ENCODE measurements around the gene FHIT.

Gene FHIT

DNA sequence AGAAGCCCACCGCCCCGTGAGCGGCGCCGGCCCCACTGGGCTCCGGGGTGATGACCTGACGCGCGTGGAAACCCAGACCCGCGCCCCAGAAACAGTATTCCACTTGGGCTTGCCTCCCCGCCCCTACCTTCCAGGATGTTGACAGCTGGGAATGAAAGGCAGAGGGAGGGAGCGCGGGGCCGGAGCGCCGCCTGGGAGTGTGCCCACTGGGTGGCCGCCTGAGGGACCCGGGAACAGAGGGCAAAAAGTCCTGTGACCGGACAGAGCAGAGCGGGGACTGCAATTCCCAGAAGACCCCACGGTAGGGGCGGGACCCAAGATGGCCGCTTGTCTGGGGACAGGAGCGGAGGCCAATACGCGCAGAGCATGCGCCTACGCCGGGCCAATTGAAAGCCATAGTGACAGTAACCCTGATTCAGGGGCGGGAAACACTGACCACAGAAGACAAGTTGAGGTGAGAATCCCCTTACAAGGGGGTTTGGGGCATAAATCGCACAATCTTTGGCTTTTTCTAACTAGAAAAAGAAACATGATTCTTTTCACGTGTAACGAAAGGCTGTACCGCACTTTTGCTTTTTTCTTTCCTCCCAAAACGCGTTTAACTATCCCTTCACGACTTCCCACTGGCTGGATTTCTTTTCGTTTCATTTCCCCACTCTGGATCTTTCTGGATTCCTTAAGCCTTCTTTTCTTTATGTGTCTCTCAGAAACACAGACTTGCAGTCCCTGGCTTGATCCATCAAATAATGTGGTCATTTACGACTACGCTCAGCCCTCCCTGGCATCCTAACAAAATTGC lies at the start of gene FHIT:
Gene FHIT (minus strand): TSS at position 279 of the 799 bp plus-strand sequence.
- H3K9ac ChIP-seq (ENCODE audit: low read length): peak within 1 kb of the TSS; percentile 60
- peaks cover 3% of the 10 kb centered on the region for H3K4me1 ChIP-seq (ENCODE audit: control insufficient read depth, insufficient read depth, low read length)

GRCh38 chr3:61300786-61301185 lies 49.5 kb upstream of the FHIT start:
- H3K27ac ChIP-seq (ENCODE audit: low read depth, low read length): no peak overlapping the region
- H3K9ac ChIP-seq (ENCODE audit: low read length): no peak overlapping the region
- no peaks in the 10 kb centered on the region for H3K27me3 ChIP-seq (ENCODE audit: control insufficient read depth, insufficient read depth, low read length)
- no peaks in the 10 kb centered on the region for H3K36me3 ChIP-seq (ENCODE audit: control insufficient read depth, insufficient read depth, low read length)
- H3K4me1 ChIP-seq (ENCODE audit: control insufficient read depth, insufficient read depth, low read length): peaks cover 8% of the 10 kb centered on the region
- no peak overlapping the region for H3K4me3 ChIP-seq (ENCODE audit: low read length)

More for the DNA sequence above, at the start of gene FHIT:
- Histone ChIP-seq H3K36me3 (ENCODE audit: control insufficient read depth, insufficient read depth, low read length) (no peaks in the 10 kb centered on the region), H3K27me3 (ENCODE audit: control insufficient read depth, insufficient read depth, low read length) (no peaks in the 10 kb centered on the region), H3K4me3 (ENCODE audit: low read length) (peak within 1 kb of the TSS; percentile 96), H3K27ac (ENCODE audit: low read depth, low read length) (peak within 1 kb of the TSS; percentile 73)

GRCh38 chr3:61300006-61300380 lies 48.7 kb upstream of the FHIT start:
- H3K4me3 ChIP-seq (ENCODE audit: low read length): no peak overlapping the region
- H3K36me3 ChIP-seq (ENCODE audit: control insufficient read depth, insufficient read depth, low read length): no peaks in the 10 kb centered on the region
- peaks cover 8% of the 10 kb centered on the region for H3K4me1 ChIP-seq (ENCODE audit: control insufficient read depth, insufficient read depth, low read length)
- no peak overlapping the region for H3K27ac ChIP-seq (ENCODE audit: low read depth, low read length)
- H3K9ac ChIP-seq (ENCODE audit: low read length): no peak overlapping the region
- no peaks in the 10 kb centered on the region for H3K27me3 ChIP-seq (ENCODE audit: control insufficient read depth, insufficient read depth, low read length)

DNA sequence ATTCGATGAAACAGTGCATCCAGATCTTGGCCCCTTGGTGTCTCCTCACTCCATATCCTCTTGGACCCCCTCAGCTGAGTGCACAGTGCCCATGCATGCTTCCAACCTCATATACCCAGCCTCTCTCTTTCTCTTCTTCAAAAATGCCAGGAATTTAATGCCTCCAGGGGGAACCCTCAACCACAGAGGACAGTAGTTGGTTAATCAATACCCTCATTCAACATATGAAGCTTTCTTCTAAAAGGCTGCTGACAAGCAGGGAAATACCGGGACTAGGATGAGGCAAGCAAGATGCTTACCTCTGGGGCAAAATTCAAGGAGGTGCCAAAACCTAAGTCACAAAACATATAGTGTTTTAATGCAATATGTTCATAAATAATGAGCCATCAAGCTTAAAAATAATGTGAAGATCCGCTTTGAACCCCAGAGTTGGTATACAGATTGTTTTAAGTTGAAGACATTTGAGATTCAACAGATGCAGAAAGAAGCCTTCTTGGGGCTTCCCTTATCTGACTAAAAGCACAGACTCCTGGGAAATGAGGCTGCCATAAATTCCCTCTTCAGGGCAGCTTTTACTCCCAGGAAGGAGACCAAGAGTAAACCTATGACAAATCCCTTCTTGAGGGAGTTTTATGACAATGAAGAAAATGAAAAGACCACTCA lies 48.2 kb upstream of the FHIT start:
- H3K9ac ChIP-seq (ENCODE audit: low read length): no peak overlapping the region
- H3K4me3 ChIP-seq (ENCODE audit: low read length): no peak overlapping the region
- no peaks in the 10 kb centered on the region for H3K36me3 ChIP-seq (ENCODE audit: control insufficient read depth, insufficient read depth, low read length)
- no peak overlapping the region for H3K27ac ChIP-seq (ENCODE audit: low read depth, low read length)
- peaks cover 8% of the 10 kb centered on the region for H3K4me1 ChIP-seq (ENCODE audit: control insufficient read depth, insufficient read depth, low read length)
- H3K27me3 ChIP-seq (ENCODE audit: control insufficient read depth, insufficient read depth, low read length): no peaks in the 10 kb centered on the region

GRCh38 chr3:61297821-61298220 lies 46.6 kb upstream of the FHIT start:
- Histone ChIP-seq H3K27ac (ENCODE audit: low read depth, low read length) (no peak overlapping the region), H3K27me3 (ENCODE audit: control insufficient read depth, insufficient read depth, low read length) (no peaks in the 10 kb centered on the region), H3K4me3 (ENCODE audit: low read length) (no peak overlapping the region), H3K4me1 (ENCODE audit: control insufficient read depth, insufficient read depth, low read length) (peaks cover 8% of the 10 kb centered on the region), H3K36me3 (ENCODE audit: control insufficient read depth, insufficient read depth, low read length) (no peaks in the 10 kb centered on the region), H3K9ac (ENCODE audit: low read length) (no peak overlapping the region)

DNA sequence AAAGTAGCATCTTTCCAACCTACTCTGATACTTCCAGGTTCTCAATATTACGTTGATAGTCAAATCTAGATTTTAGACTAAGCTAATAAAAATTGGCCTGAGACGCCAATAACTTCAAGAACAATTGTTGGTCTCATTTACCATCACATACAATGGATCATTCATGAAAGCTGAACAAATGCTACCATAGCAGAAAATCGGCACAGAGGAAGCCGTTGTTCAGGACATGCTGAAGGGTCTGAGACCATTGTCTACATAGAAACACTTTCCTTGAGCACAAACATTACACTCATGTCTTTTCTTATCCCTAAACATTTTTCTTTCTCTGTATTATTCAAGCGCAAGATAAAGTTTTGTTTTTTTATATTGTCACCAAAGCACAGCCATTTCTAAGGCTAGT lies 37.2 kb upstream of the FHIT start:
- H3K27ac ChIP-seq (ENCODE audit: low read depth, low read length): no peak overlapping the region
- H3K27me3 ChIP-seq (ENCODE audit: control insufficient read depth, insufficient read depth, low read length): no peaks in the 10 kb centered on the region
- H3K36me3 ChIP-seq (ENCODE audit: control insufficient read depth, insufficient read depth, low read length): no peaks in the 10 kb centered on the region
- H3K9ac ChIP-seq (ENCODE audit: low read length): no peak overlapping the region
- no peak overlapping the region for H3K4me3 ChIP-seq (ENCODE audit: low read length)
- no peaks in the 10 kb centered on the region for H3K4me1 ChIP-seq (ENCODE audit: control insufficient read depth, insufficient read depth, low read length)

- H3K27me3 ChIP-seq (ENCODE audit: control insufficient read depth, insufficient read depth, low read length): no peaks in the 10 kb centered on the region
- no peaks in the 10 kb centered on the region for H3K4me1 ChIP-seq (ENCODE audit: control insufficient read depth, insufficient read depth, low read length)
- H3K9ac ChIP-seq (ENCODE audit: low read length): no peak overlapping the region
- no peak overlapping the region for H3K27ac ChIP-seq (ENCODE audit: low read depth, low read length)
- no peaks in the 10 kb centered on the region for H3K36me3 ChIP-seq (ENCODE audit: control insufficient read depth, insufficient read depth, low read length)
- no peak overlapping the region for H3K4me3 ChIP-seq (ENCODE audit: low read length)
These were observed 32.6 kb upstream of the FHIT start for GRCh38 chr3:61283876-61284275.

GRCh38 chr3:61278713-61279112 lies 27.5 kb upstream of the FHIT start:
- Histone ChIP-seq H3K9ac (ENCODE audit: low read length) (no peak overlapping the region), H3K4me1 (ENCODE audit: control insufficient read depth, insufficient read depth, low read length) (no peaks in the 10 kb centered on the region), H3K4me3 (ENCODE audit: low read length) (no peak overlapping the region), H3K27me3 (ENCODE audit: control insufficient read depth, insufficient read depth, low read length) (no peaks in the 10 kb centered on the region), H3K27ac (ENCODE audit: low read depth, low read length) (no peak overlapping the region), H3K36me3 (ENCODE audit: control insufficient read depth, insufficient read depth, low read length) (no peaks in the 10 kb centered on the region)

GRCh38 chr3:61277411-61277810 lies 26.2 kb upstream of the FHIT start:
- Histone ChIP-seq H3K27ac (ENCODE audit: low read depth, low read length) (no peak overlapping the region), H3K27me3 (ENCODE audit: control insufficient read depth, insufficient read depth, low read length) (no peaks in the 10 kb centered on the region), H3K9ac (ENCODE audit: low read length) (no peak overlapping the region), H3K4me3 (ENCODE audit: low read length) (no peak overlapping the region), H3K36me3 (ENCODE audit: control insufficient read depth, insufficient read depth, low read length) (no peaks in the 10 kb centered on the region), H3K4me1 (ENCODE audit: control insufficient read depth, insufficient read depth, low read length) (no peaks in the 10 kb centered on the region)

DNA sequence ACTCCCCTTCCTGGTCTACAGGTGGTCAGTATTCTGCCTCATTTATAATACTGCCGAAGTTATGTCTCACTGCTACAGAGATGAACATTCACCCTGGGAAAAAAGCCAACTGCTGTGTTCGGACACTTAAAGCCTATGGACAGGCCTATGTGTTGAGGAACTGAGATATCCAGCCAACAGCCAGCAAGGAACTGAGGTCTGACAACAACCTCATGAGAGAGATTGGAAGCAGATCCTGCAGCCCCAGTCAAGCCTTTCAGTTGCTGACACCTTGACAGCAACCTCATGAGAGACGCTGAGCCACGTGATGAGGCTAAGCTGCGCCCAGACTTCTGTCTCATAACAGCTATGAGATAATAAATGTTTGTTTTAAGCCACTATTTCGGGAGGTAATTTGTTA lies 18.2 kb upstream of the FHIT start:
- Histone ChIP-seq H3K27me3 (ENCODE audit: control insufficient read depth, insufficient read depth, low read length) (no peaks in the 10 kb centered on the region), H3K27ac (ENCODE audit: low read depth, low read length) (no peak overlapping the region), H3K4me1 (ENCODE audit: control insufficient read depth, insufficient read depth, low read length) (no peaks in the 10 kb centered on the region), H3K4me3 (ENCODE audit: low read length) (no peak overlapping the region), H3K9ac (ENCODE audit: low read length) (no peak overlapping the region), H3K36me3 (ENCODE audit: control insufficient read depth, insufficient read depth, low read length) (no peaks in the 10 kb centered on the region)

DNA sequence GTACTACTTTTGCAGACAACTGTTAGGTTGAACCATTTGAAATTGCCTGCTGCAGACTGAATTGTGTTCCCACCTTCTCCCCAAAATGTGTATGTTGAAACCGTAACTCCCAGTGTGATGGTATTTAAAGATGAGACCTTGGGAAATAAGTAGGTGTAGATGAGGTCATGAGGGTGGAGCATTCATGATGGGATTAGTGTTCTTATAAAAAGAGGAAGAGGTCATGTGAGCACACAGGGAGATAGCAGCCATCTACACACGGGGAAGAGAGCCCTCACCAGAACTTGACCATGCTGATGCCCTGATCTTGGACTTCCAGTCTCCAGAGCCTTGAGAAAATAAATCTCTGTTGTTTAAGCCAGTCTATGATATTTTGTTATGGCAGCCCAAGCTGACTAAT lies 17.4 kb upstream of the FHIT start:
- Histone ChIP-seq H3K9ac (ENCODE audit: low read length) (no peak overlapping the region), H3K27me3 (ENCODE audit: control insufficient read depth, insufficient read depth, low read length) (no peaks in the 10 kb centered on the region), H3K4me1 (ENCODE audit: control insufficient read depth, insufficient read depth, low read length) (no peaks in the 10 kb centered on the region), H3K27ac (ENCODE audit: low read depth, low read length) (no peak overlapping the region), H3K36me3 (ENCODE audit: control insufficient read depth, insufficient read depth, low read length) (no peaks in the 10 kb centered on the region), H3K4me3 (ENCODE audit: low read length) (no peak overlapping the region)

DNA sequence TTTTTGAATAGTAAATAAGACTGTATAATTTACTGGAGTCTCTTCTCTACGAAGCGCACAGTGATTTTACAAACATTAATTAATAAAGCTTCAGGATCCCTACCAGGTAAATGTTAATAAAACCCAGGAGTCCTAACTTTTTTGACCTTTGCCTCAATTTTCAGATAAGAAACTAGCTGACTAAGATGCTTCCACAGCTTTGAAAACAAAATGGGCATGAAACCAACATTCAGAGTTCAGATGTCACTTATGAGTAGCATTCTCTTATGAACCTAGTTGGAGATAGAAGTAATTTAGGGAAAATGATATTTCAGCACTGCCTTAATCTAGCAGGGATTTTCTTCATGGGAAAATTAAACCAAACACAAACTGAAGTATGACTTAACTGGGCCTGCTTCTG lies 13.0 kb upstream of the FHIT start:
- Histone ChIP-seq H3K27me3 (ENCODE audit: control insufficient read depth, insufficient read depth, low read length) (no peaks in the 10 kb centered on the region), H3K9ac (ENCODE audit: low read length) (no peak overlapping the region), H3K36me3 (ENCODE audit: control insufficient read depth, insufficient read depth, low read length) (no peaks in the 10 kb centered on the region), H3K27ac (ENCODE audit: low read depth, low read length) (no peak overlapping the region), H3K4me1 (ENCODE audit: control insufficient read depth, insufficient read depth, low read length) (no peaks in the 10 kb centered on the region), H3K4me3 (ENCODE audit: low read length) (no peak overlapping the region)

GRCh38 chr3:61257148-61257547 lies 5.9 kb upstream of the FHIT start:
- Histone ChIP-seq H3K36me3 (ENCODE audit: control insufficient read depth, insufficient read depth, low read length) (no peaks in the 10 kb centered on the region), H3K9ac (ENCODE audit: low read length) (no peak overlapping the region), H3K27ac (ENCODE audit: low read depth, low read length) (no peak overlapping the region), H3K4me1 (ENCODE audit: control insufficient read depth, insufficient read depth, low read length) (no peaks in the 10 kb centered on the region), H3K27me3 (ENCODE audit: control insufficient read depth, insufficient read depth, low read length) (no peaks in the 10 kb centered on the region), H3K4me3 (ENCODE audit: low read length) (no peak overlapping the region)

All from rectal smooth muscle tissue (tissue), 1 donor.